Stimulated activated CD8-positive, alpha-beta memory T cell treated with anti-CD3 and anti-CD28 coated beads, Interleukin-15, amount 100 ng/mL, for 48 hours (primary cell): ENCODE measurements around the gene PTGR3.
"Not testable (repeated sequence)": the region's sequence is repeated elsewhere in the genome, so short reads cannot be mapped to it uniquely, and the experiment has no call there.

Experiments used
- DNase-seq, 2 donors: peaks; one replicate each; pipeline ENCODE4 v3.0.0-alpha.2; 2020; ENCODE audit warnings: low read depth in 2 of 2

The PTGR3 gene

DNA sequence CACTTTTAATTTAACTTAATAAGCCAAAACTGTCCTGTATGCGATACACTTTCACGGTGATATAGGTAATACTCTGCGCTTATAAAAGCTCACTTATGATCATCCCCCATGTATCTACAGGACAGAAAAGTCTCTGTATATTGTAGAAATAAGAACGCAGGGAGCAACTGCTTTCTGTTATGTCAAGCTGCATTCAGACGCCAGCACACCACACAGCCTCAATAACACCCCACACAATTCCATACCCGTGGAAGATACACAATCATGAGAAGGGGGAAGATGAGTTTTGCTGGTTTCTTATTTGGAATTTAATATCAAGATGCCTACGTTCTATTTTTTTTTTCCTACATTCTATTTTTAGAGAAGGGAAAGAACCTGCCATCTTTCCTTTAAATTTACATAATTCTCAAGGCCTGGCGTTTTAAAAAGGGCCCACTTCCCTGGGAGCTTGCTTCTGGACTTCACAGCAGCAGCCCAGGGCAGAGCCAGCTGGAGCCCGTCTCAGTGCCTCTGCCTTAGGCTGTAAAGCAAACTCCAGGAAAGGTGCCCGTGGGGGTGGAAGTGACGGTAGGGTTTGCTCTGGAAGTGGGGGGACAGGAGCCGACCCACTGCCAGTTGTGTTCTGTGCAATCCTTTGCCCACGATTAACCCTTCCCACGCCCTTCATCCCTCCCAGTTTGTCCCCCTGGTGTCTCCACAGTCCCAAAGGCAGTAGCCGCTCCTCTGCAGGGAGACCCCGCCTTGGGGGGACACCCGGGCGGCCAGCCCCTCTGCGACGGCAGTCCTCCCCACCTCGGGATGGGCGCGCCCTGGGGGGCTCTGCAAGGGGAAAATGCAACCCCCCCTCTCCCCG lies 5.3 kb downstream of the PTGR3 start:
- no peak for DNase-seq

DNA sequence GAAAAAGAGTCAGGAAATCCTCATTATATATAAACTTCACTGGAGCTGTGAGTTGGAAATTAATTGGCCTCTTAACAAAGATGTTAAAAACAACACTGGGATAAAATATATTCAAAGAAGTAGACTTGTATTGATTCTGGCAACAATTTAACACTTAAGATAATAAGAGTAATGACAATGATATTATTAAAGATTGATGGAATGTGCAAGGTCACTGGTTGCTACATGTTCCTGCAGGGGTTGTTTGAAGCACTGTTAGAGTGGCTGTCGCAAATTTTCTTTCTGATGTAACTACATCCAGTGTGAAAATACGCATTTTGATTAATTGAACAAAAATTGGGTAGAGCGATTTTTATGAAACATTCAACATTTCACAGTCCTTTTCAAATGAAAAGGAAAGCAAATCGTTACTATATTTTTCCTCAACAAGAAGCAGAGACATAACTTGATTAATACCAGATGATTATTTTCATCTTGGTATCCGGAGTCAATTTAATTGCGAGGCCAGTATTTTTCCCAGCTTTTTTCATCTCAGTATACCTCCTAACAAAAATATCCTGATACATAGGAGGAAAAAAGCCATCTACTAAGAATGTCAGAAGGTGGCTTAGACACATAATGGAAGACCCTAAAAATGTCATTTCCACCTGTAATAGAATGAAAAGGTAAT lies 6.1 kb downstream of the PTGR3 start:
- DNase-seq = no peak

DNA sequence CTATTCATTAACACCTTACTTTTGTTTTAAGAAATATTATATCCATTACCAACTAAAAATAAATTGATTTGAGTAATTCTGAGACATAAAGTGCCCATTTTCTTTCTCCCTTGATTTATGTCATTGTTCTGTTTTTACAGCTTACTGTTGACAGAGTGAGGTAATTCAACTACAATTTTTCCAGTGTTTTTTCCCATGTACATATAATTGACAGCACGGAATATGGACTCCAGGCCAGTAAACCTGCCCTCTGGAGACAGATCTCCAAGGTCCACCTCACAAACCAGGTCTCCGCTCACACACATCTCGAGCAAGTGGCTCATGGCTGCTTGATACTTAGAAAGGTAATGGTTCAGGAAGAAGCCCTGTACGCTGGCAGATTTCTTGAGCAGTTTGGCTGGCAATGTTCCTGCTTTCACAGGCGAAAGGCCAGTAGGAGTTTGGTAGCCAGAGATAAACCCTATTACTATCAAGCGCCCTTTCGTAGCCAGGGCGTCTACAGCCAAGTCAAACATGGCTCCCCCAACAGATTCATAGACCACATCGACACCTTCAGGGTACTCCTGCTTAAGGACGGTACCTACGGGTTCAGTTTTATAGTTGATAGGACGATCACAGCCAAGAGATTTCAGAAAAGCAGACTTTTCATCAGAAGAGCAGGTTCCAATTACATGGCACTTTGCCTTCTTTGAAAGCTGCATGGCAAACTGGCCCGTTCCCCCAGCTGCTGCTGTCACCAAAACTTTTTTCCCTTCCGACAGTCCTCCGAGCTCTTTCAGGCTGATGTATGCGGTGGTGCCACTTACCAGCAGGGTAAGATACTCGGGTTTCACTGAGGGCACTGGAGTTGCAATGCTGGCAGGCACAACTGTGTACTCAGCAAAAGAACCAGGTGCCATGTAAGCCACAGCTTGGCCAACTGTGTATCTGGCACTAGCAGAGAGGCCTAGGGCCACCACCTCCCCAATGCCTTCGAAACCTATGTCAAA lies 7.4 kb downstream of the PTGR3 start:
- DNase-seq = no peak

DNA sequence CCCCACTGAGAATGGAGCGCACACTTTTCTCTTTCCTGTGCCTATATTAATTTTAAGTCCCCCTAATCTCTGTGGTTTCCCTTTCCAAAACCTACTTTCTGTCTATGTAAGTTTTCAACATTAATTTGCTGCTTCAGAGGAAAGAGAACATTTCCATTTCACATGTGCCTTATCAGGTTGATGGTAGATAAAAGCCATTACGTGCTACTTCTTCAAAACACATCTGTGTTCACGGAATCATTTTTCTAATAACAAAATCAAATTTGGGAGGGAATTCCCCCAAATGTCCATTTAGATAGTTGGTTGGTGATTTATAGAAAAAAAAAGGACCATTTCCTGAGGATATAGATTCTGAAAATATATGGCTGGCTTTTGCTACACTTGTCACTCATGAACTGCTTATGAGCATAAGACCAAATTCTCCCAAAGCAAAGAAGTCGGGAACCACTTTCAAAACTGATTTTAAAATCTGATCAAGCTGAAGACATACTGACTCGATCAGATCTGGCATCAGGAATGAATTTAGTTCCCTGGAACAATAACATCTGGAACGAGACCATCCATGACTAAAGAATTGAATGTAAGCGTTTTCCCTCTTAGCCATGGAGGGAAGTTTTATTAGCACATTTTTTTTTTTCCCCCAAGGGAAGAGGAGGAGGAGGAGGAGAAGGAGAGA lies 8.2 kb downstream of the PTGR3 start:
- no peak for DNase-seq

DNA sequence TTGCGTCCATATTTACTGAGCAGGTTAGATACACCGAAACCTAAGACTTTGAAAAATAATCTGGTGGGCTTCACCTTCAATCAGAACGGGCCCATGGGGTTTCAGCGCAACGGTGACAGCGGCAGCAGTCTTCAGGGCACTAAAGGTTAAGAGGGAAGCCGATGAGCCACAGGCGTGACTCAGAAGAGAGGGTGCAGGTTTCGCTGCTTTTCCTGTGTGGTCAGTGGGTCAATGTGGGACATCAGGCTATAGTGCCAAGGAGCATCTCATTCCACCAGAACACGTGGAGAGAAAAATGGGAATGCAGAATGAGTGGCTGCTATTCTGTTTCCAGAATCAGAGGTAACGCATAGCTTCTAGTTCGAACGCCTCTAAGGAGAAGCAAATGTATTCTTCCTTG lies 8.9 kb downstream of the PTGR3 start:
- no peak for DNase-seq

DNA sequence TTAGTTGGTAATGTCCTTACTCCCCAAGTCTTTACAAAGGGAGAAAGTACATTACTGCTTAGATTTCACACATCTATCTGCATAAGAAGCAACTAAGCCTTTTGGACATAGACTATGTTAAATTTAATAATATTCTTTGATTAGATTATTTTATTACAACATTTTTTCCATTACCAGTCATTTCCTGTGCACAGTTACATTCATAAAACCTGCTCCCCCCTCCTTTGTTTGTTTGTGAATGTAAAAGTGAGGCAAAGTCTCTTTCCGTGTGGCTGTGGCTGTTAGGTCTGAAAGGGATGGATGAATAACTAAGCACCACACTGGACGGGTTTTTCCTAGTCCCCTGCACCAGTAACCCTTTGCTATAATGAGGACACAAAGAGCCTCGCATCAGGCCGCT lies 9.6 kb downstream of the PTGR3 start:
- no peak for DNase-seq

DNA sequence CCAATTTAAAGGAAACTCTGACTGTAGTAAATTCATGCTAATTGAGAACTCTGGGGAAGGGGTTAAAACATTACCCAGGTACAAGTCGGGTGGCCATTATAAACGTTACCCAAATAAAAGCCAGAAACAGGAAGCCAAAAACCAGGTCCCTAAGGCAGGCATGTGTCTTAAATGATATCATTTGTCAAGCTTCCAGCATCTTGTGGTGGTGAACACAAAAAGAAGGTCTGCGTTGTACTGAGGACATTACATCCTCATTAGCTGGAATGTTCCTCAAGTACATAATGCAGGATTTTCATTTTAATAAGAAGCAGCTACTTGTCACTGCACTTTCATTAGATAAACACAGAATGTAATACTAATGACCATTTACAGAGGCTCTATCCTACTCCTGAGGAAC lies 10.9 kb downstream of the PTGR3 start:
- no peak for DNase-seq

DNA sequence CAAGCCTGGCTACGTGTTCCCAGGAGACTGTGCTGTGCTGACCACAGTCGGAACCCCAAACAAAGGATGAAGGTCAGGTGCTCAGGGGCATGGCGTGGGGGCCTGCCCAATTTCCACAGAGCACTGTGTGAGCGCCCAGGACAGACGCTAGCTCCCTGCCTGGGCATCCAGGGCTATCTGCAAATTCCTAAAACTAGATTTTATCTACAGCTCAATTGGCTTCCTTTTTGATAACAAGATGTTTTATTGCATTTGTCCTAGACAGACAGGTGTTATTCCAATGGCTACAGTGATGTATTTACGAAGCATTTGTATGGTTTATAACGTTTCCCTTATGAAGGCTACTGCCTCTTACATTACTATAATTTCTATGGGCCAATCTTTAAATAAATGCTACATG lies 16.0 kb downstream of the PTGR3 start:
- DNase-seq = no peak

DNA sequence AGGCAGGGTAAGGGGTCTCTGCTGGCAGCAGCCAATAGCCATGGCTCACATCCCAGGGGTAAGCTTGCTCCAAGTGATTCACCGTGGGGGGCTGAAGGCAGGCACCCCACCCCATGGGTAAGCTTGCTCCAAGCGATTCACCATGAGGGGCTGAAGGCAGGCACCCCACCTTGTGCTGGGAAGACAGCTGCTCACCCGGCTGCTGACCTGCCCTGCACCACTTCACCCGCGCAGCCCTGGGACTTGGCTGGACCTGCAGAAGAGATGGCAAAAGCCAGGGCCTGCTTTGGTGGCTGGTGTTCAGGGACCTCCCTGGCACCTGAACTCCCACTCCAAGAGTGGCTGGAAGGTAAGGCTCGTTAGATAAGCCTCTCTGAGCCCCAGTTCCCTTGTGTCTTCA lies 19.2 kb downstream of the PTGR3 start:
- DNase-seq = no peak

DNA sequence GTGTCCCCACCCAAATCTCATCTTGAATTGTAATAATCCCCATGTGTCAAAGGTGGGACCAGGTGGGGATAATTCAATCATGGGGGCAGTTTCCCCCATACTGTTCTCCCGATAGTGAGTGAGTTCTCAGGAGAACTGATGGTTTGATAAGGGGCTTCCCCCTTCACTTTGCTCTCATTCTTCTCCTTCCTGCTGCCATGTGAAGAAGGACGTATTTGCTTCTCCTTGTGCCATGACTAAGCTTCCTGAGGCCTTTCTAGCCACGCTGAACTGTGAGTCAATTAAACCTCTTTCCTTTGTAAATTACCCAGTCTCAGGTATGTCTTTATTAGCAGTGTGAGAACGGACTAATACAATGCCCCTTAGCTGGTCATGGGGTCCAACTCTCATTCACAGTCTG lies 21.2 kb downstream of the PTGR3 start:
- DNase-seq = not testable (repeated sequence)

DNA sequence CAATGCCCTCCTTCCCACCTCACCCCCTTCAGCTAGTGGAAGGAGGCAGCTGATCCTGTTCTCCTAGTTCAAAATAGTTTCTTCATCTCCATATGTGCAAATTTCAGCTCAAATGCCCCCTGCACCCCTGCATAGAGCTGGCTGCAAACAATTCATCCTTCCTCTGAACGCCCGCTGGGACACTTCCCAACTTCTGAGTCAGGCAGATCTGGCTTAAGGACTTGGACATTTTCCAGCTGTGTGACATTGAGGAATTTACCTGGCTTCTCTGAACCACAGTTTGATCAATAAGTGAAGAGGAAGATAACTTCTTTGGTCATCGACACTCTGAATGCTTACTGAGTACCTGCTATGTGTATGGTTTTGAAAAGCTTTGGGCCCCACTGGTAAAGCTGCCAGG lies 23.5 kb downstream of the PTGR3 start:
- DNase-seq = no peak

DNA sequence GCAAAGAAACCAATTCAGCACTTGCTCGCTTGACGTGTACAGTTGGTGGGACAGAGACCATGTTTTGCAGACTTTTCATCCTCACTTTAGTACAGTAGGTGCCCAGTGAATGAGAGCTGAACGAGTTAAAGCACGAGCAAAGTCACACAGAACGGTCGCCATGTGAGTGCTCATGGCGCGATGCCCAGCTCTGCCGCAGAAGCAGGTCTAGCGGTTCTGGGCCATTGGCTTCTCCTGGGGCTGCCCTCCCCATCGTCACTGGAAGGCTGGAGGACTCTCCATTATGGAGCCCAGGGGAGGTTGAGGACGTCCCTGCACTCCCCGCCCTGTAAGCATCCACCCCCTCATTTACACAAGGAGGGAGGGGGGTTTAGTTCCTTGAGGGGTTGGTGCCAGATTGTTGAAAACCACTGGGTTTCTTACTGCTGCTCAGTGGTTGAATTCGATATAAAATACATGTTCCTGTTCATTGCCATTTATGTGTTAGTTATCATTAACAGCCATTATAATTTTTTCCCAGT lies 24.9 kb downstream of the PTGR3 start:
- DNase-seq = no peak

DNA sequence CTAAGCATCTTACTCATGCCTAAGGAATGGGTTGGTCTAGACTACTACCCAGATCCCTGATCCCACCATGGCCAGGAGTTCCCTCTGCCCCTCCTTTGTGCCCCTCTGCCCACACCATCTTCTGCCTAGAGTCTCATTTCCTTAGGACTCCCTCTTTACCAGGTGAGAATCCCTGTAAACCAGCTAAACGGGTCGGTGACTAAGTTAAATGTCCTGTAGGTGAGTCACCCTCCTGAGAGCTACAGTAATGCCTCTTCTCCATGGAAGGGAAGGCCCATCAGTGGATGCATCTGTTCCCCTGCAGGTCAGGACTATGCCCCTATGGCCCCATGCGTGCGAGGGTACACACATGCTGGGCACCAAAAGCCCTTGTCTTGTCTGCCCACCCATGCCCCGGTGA lies 25.4 kb downstream of the PTGR3 start:
- no peak for DNase-seq

DNA sequence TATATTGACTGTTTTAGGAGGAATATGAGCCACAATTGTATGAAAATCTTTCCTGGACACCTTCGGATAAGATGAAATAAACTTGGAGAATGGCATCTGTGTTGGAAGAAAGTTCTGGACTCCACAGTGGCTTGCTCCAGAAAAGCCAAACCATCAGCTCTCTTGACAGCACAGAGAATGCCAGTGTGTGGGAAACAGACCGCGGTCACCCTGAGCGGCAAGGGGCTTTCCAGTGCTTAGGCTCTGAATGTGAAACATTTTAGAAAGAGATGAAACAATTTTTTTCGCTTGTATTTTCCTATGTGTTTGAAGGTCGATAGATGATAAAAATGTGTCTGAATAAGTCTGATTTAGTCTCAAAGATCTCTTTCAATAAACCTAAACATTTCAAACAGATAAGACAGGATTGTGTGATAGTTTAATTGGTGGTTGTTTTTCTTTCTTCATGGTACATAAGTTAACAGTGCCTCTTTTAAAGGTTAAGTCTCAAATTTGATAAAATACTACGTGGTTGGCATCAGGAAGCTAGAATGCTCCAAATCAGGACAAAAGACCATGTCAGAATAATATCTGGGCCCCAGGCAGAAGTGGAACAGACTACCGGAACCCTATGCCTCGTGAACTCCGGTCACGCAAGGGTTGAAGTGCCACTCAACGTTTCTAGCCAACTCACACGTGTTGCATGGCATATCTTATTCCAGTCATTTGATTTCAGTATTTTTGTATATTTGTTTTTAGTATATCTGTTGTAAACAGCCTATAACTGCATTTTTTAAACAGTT lies 28.9 kb downstream of the PTGR3 start:
- DNase-seq = no peak

DNA sequence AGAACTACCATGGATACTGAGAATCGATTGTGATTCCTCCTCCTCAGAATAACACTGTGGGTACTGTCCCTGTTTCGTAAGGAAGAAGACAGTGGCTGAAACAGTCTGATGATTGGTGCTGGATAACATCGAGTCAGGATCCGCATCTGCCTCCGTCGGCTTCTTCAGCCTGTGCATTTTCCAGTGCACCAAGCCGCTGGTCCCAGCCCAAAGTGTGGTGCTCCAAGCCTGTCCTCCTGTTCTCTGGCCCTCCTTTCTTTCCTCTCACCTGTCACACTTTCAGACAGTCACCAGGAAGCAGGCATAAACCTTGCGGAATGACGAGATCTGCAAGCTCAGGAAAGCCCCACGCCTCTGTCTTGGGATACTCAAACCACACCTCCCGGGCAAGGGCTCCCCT lies 30.6 kb downstream of the PTGR3 start:
- no peak for DNase-seq

DNA sequence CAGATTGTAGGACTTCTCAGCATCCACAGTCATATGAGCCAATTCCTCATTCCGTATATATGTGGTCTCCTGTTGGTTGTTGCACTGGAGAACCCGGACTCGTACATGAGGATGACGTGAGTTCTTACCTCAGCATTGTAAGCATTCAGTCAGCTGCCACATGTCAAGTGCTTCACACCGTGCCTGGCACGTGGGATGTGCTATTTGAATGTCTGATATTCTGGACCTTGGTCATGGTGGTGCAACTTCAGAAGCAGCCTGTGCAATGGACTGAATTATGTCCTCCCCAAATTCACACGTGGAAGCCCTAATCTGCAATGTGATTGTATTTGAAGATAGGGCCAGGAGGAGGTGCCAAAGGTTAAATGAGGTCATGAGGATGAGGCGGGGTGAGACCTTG lies 32.1 kb downstream of the PTGR3 start:
- DNase-seq = no peak

DNA sequence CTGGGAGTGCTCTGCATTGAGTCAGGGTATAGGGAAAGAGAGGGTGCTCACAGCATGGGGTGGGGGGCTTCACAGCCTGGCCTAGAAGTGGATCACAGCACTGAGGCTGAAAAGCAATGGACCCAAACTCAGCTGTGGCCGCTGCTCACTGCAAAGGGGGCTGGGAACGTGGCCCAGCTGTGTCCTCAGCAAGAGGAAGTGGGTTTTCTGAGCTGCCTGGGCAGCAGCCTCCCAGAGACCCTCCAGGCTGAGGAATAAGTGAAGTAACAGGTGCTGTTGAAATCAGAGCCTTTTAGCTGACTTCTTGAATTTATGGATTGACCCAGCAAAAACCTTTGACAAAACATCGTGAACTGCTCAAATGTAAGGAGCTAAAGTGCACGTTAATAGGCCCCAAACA lies 35.2 kb downstream of the PTGR3 start:
- DNase-seq = no peak

DNA sequence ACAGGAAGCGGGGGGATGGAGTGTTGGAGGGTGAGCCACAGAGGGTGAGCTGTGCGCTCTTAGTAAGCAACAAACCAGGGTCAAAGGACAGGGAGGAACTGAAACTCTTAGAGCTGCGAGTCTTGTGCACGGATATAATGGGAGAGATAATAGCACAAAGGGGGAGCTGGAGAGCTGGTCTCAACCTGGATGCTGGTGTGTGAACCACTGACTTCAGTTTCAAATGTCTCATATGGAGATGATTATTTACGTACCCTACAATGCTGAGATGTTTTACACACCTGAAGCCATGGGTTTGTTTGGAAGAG lies 35.9 kb downstream of the PTGR3 start:
- DNase-seq = no peak

DNA sequence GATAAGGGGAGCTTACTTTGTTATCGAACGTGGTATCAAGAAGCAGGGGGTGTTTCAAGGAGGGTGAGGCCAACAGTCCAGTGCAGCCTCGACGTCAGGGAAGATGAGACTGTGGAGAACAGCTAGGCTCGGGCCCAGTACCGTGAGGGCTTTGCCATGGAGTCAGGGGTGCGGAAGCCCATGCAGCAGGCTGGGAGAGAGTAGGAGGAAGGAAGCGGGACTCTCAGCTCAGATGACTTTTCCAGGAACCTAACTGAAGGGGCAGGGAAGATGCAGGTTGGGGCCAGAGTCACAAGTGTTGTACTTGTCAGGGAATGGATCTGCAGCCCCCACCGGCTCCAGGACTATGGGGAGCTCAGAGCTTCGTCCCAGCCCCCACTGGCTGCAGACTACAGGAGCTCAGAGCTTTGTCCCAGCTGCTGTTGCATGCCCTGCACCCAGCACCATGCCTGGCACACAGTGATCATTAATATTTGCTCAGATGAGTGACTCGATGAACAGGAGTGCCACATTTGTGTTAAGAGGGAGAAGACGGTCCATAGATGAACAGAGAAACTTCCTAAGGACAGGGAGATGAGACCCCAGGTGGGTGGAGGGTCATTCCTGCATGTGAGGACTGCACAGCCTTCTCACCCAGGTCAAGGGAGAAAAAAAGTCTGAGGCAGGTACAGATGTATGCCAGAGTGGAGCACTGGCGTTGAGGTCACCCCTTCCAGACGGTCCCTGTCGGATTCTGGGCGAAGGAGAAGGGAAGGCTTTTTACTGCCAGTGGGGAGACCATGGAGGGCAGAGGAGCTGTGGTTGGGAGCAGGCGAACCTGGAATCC lies 36.4 kb downstream of the PTGR3 start:
- DNase-seq = no peak

DNA sequence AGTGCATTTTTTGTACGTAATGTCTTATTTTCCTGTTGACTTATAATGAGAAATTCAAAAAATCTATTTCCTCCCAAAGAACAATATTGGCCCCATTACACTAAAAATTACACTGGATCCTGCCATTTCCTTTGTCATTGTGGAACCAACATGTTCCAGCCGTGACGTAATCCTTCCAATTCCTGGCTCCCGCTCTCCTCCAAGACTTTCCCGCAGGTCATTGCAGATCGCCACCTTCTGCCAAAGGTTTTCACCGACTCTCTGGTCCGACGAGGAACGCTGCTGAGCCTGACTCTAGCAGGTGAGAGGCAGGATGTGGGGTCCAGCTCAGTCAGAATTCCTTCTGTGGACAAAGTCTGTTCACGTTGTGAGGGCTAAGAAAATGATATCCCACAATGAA lies 38.0 kb downstream of the PTGR3 start:
- no peak for DNase-seq
